Stimulated activated CD8-positive, alpha-beta memory T cell treated with anti-CD3 and anti-CD28 coated beads, Interleukin-7, amount 100 ng/mL, for 24 hours (primary cell): ENCODE measurements around the gene ADH7.

Experiments used
- DNase-seq: peaks from one replicate; pipeline ENCODE4 v3.0.0-alpha.2; 2020; ENCODE audit warnings: low read depth

ADH7 gene

DNA sequence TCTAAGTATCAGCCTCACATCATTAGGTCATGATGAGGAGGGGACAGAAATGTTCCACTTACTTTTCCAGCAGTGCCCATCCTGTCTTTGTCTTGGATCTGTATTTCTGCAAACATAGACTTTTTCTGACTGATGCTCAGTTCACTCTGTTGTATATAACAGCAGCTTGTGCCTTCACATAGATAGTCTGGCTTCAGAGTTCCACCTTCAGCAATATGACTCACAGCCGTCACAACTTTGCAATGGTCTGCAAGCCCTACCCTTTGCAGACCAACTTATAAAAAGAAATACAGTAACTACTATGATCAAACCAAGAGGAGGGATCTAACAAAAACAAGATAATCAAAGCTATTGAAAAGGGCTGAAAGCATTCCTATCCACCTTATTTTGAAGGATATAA, at the start of gene ADH7:
Gene ADH7 (minus strand): TSS at position 189 of the 400 bp plus-strand sequence. CDS start 109 bp downstream, at position 80.
- no peak for DNase-seq

DNA sequence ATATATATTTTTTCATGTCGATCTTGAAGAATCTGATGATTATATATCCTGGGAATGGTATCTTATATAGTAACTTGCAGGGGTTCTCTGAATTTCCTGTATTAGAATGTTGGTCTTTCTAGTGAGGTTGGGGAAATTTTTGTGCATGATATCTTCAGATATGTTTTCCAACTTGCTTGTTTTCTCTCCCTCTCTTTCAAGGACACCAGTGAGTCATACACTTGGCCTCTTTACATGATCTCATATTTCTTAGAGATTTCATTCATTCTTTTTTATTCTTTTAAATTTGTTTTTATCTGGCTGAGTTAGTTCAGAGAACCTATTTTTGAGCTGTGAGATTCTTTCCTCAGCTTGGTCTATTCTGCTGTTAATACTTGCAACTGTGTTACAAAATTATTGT, 48.5 kb upstream of the ADH7 start:
- no peak for DNase-seq

- DNase-seq = no peak
Observed at GRCh38 chr4:99473131-99473530, 38.0 kb upstream of the ADH7 start.

DNA sequence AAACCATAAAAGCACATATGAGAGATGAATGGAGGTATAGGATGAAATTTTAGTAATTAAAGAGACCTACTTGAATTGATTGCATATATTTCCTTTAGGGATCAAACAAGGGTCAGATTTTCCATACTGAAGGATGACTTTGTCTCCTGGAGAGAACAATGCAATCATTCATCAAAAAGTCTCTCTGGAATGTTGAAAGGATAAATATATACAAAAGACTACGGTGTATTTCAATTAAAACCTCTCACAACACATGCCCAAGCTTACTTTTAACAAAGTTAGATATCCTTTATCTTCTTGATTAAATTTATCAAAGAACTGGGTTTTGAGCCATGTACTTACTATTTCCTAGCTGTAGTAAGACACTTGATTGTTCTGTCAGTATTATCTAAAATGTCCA, 36.8 kb upstream of the ADH7 start:
- DNase-seq = no peak

GRCh38 chr4:99471349-99471748, 36.2 kb upstream of the ADH7 start:
- DNase-seq = no peak

DNA sequence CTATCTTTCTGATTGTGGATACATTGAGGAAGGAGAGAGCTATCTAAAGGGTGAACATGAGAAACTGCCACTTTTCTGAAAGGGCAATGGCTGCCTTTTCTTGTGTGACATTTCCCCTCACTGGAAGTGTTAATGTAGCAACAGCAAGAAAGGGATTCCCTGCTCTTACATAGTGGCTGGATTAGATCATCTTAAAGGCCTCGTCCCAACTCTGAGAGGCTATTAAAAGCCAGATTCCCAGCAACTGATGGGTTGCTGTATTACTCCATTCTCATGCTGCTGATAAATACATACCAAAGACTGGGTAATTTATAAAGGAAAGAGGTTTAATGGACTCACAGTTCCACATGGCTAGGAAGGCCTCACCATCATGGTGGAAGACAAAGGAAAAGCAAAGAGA, 33.7 kb upstream of the ADH7 start:
- DNase-seq = no peak

GRCh38 chr4:99467887-99468286, 32.7 kb upstream of the ADH7 start:
- no peak for DNase-seq

DNA sequence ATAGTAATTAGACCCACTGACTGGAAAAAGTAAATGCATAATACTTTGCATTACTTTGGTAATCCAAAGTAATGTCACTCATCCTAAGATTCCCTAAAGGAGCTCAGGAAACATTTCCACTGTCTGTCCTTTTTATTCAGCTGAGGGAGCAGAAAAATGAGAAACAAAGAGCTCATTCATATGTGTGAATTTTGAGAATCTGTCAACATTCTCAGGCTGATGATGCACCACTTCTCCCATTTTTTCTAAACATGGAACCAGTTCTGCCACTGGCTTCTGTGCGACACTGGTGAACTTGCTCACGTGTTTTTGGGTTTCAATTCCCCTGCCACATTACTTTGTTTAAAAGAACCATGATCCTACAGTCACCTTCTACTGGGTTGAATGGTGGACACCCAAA, 28.4 kb upstream of the ADH7 start:
- DNase-seq = no peak

DNA sequence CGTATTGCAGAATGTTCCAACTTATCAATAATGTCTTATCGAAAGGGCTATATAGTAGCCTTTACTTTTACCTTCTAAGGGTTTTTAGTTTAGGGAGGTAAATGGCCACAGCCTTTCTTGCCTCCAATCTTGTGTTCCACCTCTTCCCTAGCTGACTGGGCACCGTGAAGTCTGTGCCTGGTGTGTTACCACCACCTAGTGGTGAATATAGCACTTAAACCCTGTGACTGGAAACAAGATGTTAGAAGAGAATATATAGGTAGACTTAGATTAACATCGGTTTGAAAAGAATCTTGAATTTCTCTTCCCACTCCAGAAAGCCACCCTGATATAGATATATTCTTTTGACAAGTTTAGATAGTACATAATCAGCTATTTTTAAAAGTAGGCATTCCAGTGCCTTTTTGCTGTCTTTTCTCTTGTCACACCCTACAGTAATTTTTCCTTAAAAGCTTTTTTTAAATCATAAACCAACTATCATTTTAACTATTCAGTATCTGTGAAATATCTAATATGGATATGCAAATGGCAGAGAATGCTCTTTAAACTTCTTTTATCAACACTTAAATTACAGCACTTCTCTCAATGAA, 27.8 kb upstream of the ADH7 start:
- no peak for DNase-seq

- no peak for DNase-seq
Observed at GRCh38 chr4:99461623-99462401, 26.7 kb upstream of the ADH7 start.

DNA sequence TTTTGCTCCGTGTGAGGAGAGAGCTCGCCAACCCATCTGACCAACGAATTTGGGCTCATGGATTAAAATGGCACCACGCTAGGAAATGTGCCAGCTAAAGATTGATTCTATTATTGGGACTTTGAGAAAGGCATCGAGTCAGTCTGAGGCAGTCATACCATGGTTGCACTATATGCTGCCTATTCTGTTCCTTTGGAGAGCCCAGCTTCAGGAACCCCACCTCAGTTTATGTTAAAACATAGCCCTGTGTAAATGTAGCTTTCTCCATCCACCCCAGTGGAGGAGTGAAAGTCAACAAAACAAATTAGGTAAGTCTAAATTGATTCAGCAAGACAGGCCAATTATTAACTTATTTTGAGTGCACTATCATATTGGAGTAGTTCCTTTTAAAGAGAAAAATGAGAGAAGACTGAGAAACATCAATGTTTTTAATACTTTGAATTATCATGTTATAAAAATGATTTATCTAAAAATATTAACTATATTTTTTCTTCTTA, 24.5 kb upstream of the ADH7 start:
- no peak for DNase-seq

- no peak for DNase-seq
Observed at GRCh38 chr4:99458911-99459447, 23.8 kb upstream of the ADH7 start.

- no peak for DNase-seq
Observed at GRCh38 chr4:99457676-99458075, 22.5 kb upstream of the ADH7 start.

DNA sequence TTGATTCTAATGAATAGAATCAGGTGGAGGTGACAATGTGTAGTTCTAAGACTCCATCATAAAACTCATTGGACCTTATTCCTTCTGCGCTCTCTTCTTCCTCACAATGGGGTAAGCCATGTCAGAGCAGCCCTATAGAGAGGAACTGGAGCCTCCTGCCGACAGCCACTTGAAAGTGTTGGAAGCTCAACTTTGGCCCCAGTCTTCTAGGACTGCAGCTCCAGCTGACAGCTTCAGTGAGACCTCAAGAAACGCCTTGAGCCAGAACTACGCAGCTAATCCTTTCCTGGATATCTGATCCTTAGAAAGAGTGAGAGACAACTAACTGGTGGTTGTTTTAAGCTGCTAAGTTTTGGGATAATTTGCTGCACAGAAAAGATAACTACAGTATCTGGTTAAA, 22.1 kb upstream of the ADH7 start:
- no peak for DNase-seq

GRCh38 chr4:99447513-99447912, 12.4 kb upstream of the ADH7 start:
- no peak for DNase-seq

DNA sequence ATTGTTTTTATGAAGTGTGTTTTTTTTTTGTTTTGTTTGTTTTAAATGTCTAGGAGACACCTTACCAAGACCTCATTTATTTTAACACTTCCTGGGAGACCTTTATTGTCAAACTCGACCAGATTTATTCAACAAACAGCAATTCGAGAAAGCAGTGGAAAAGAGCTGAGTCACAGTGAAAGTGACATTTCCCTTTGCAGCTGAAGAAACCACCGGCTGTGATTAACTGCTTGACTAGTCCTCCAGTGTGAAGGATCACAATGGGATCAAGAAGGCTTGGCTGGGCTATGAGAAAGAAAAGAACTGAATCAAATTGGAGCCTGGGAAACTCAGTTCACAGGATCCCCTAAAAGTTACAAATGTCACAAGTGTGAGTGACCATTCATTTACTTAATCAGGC, 11.9 kb upstream of the ADH7 start:
- no peak for DNase-seq

DNA sequence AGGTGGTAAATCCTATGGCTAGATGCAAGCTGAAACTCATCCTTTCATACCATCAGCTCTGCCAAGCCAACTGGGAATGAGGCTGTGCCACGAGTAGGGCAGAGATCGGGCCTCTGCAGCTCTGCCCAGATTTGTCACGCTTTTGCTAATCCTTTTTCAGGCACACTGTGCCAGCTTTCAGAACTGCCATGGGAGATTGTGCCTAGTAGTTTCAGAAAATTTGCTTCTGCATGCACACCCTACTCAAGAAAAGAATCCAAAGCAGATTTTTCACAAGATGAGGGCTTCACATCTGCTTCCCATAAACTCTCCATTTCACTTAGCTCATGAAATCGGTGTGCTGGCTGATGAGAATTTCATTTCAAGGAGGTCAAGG, 3.3 kb upstream of the ADH7 start:
- no peak for DNase-seq

DNA sequence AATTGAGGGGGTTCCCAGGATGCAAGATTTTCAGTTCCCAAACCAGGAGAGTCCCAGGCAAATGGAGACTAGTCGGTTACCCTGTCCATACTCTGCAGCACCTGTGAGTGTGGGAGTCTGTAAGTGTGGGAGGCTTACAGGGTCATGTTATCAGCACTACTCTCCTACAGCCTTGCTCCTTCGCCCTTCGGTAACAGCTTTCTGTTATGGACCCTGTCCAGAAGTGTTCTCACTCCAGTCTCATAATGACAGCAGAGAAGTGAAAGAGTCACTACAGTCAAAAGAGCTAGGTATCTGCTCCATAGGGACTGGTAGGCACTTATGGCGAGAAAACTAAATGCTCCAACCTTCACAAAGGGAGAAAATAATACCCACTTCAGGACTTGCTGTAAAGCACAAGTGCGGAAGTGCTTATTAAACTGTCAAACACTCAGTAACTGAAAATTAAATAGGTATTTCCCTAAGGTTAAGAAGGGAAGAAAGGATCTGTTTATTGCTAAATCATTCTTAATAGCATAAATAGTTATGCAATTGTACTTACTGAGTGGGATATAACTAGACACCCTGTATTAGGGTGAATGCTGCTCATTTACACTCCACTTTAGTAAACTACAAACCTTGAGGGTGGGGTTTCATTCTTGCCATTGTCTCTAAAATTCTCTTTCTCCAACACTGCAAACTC, 2.7 kb upstream of the ADH7 start:
- no peak for DNase-seq

- DNase-seq = no peak
Observed at GRCh38 chr4:99436976-99437722, 2.0 kb upstream of the ADH7 start.

DNA sequence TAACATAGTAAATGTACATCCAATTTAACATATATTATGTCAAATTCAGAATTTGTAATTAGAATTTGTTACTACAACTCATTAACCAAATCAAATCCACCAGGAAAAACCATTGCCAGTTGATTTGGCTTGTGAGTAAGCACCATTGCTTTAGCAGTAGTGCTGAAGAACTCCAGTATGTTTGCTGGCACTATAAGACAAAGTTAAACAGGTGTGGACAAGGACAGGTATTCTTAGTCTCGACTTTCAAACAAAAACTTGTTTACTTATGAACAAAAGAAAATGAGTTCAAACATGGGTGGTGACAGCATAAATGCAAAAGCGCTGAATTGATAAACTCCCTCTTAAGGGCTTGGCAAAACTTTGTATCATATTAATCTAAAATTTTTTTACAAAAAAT, 1.3 kb upstream of the ADH7 start:
- no peak for DNase-seq

- DNase-seq = no peak
Observed at GRCh38 chr4:99430106-99430505, 5.0 kb downstream of the ADH7 start.

DNA sequence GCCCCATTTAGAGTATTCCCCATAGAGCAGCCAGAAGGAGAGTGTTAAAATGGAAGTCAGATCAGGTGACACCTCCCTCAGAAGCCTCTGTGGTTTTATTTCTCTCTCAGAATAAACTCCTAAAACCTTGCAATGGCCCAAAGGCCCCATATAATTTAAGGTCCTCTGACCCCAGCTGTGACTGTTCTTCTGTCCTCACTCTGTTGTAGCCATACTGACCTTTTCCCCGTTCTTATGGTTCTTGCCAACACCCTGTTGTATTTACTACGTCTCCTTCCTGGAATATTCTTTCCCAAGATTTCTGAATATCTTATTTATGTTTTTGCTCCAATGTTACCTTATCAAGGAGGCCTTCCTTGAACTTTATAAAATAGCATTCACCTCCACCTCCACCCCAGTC, 18.0 kb downstream of the ADH7 start:
- DNase-seq = no peak
